Heart right ventricle (tissue), 16 donors: ENCODE data around the gene PTPRG. TPM values are rescaled to one million over a fixed set of nuclear protein-coding genes. Genes with fewer than 3 reads are reported as not detected.

Experiments
- ATAC-seq, 8 donors: fragments of 200-7000 bp; cut with Tn5 transposase; one replicate each; pipeline ENCODE4 v1.9.1; 2020; ENCODE audit warnings: mild to moderate bottlenecking in 8 of 8, moderate library complexity in 8 of 8, moderate number of reproducible peaks in 1 of 8
- DNase-seq, 2 donors: peaks; one replicate each; pipeline ENCODE4 v3.0.0-alpha.2; 2020
- H3K27ac ChIP-seq, 10 donors: fragments of 200-600 bp; sonication (generic) in 2 of 10; one replicate each; pipeline versions ENCODE4 v1.5.0 to v1.8.0; 2020 to 2022; ENCODE audit warnings: mild to moderate bottlenecking in 3 of 10
- H3K27me3 ChIP-seq, 7 donors: fragments of 200-600 bp; one replicate each; pipeline ENCODE4 v1.8.0; 2021 to 2022; ENCODE audit warnings: mild to moderate bottlenecking in 2 of 7
- H3K36me3 ChIP-seq, 9 donors: fragments of 200-600 bp; sonication (generic) in 1 of 9; one replicate each; pipeline versions ENCODE4 v1.5.0 to v1.8.0; 2020 to 2022; ENCODE audit warnings: mild to moderate bottlenecking in 2 of 9
- H3K4me1 ChIP-seq, 9 donors: fragments of 200-600 bp; sonication (generic) in 1 of 9; one replicate each; pipeline versions ENCODE4 v1.5.0 to v1.8.0; 2020 to 2022; ENCODE audit warnings: mild to moderate bottlenecking in 4 of 9
- H3K4me3 ChIP-seq, 10 donors: fragments of 200-600 bp; sonication (generic) in 2 of 10; one replicate each; pipeline versions ENCODE4 v1.5.0 to v1.8.0; 2020 to 2022; ENCODE audit warnings: mild to moderate bottlenecking in 7 of 10, moderate library complexity in 2 of 10
- H3K9me3 ChIP-seq, 11 donors: fragments of 200-600 bp in 10 of 11; sonication (generic) in 2 of 11; one replicate each; pipeline versions ENCODE4 v1.5.0 to v1.8.0; 2013 to 2022; ENCODE audit warnings: mild to moderate bottlenecking in 2 of 11, control low read depth in 1 of 11, moderate library complexity in 1 of 11
- CTCF ChIP-seq, 9 donors: fragments of 200-600 bp; sonication (generic) in 2 of 9; IDR thresholded peaks; one replicate each; pipeline versions ENCODE4 v1.5.0 to v1.8.0; 2021 to 2022; ENCODE audit warnings: antibody characterized with exemption in 9 of 9, mild to moderate bottlenecking in 5 of 9, moderate library complexity in 1 of 9
- WGBS, 2 donors: extraction: QIAGEN DNeasy Blood & Tissue Kit; methylation state at CpG; one replicate each; pipeline ENCODE4 v1.1.7; 2013; ENCODE audit warnings: inconsistent platforms in 1 of 2; 5-methylcytosine and 5-hydroxymethylcytosine counted together
- intact Hi-C, 10 donors: fragments of 100-400 bp; cut with DNase I; formaldehyde crosslinking; loops; one replicate each; pipeline versions ENCODE4 v1.11.1 to v1.14.2; 2022
- polyA plus RNA-seq, 2 donors: library from polyadenylated mRNA; stranded (reverse); fragments of 200-250 nt; gene quantifications; one replicate each; pipeline ENCODE4 v1.2.3, GENCODE V29; 2013
- total RNA-seq, 10 donors: library from RNA; stranded (reverse); fragmentation: NEBNext Ultra II Directional in 3 of 10; extraction: Animal tissue kit (Norgen Biotek cat#: 25700) in 3 of 10; gene quantifications; one replicate each; pipeline versions ENCODE4 v1.2.1 to v1.2.4, GENCODE V29; 2021 to 2023
- donor health status: Arrhythmogenic right ventricular cardiomyopathy.
- donor health status: ischemic (EF 13 %, LVEDD 7.1; RV severe dilation, severe dysfunction).
- donor health status: healthy with polysubstance abuse.
- donor health status: DM: no; HTN: yes; CAD: no.
- donor health status: DM: no; HTN: no; CAD: no.
- donor health status: ischemic (EF 25% LVEDD 6.9; RV normal size, moderate dysfunction).
- donor health status: ischemic (EF 25% LVEDD 5.7; RV mildly dilated, moderate dysfunction).
- donor health status: healthy.
- donor health status: DM: yes; HTN: yes; CAD: no.
- donor health status: Ischemic cardiomyopathy.
- donor health status: ischemic (EF 35%, LVEDD 5.7; RV mildly dilated, moderate dysfunction).
- donor health status: nonischemic (EF 11% LVEDD 7.7; RV severe dilation, severe dysfunction).
- donor health status: DM: yes; HTN: yes; CAD: no.
- donor health status: PGD.
- donor health status: ischemic (EF 29% LVEDD 5.4; RV normal size, mild dysfunction).
- donor health status: nonischemic (EF 23%, LVEDD 6.1; RV moderate dilation, normal function).

The PTPRG gene
- total and polyA plus RNA-seq, 12 donors: 10.1 to 38.3 (median 32.6) TPM

DNA sequence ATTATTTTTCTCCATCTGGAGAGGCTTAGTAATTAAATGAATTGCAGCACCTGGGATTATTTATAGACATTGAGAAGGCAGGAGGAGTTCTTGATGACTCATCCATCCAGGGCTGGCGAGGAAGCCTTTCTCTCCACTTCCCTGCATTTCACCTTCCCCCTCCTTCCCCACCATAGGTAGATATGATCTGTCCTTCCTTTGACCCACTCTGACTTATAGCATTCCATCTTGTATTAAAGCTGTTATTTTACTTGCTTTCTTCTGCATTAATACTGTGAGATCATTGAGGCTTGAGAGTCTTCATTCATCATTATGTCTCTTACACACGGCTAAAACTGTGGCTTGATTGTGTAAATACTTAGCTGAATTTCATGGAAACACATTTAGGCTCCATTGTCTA is 523.2 kb downstream of the PTPRG start:
- H3K27ac ChIP-seq: no peak overlapping the region
- intact Hi-C loops: no loop called here
- ATAC-seq (peak in 1 of 8 donors; percentile 21), DNase-seq (no peak)
- no peaks in the 10 kb centered on the region for H3K9me3 ChIP-seq
- no peaks in the 10 kb centered on the region for H3K27me3 ChIP-seq
- H3K4me3 ChIP-seq: no peak overlapping the region
- H3K4me1 ChIP-seq: peaks cover 0 to 17% (median 4%) of the 10 kb centered on the region in 9 donors
- H3K36me3 ChIP-seq: no peaks in the 10 kb centered on the region
- no peak for TF ChIP-seq CTCF (IDR thresholded peaks at IDR 0.05)
- 74 to 81% methylated on average over 2 of the region's 2 CpGs for WGBS, 2 donors

- ATAC-seq: no peak
- no peak overlapping the region for H3K4me3 ChIP-seq
- no peak overlapping the region for H3K27ac ChIP-seq
- H3K27me3 ChIP-seq: no peaks in the 10 kb centered on the region
- no peak for DNase-seq
- no peak for TF ChIP-seq CTCF (IDR thresholded peaks at IDR 0.05)
- peaks cover 0 to 37% (median 16%) of the 10 kb centered on the region in 9 donors for H3K4me1 ChIP-seq
- intact Hi-C loops: no loop called here
- no peaks in the 10 kb centered on the region for H3K9me3 ChIP-seq
- WGBS, 2 donors: 84% methylated on average over 4 of the region's 4 CpGs
- H3K36me3 ChIP-seq: no peaks in the 10 kb centered on the region
Measured at GRCh38 chr3:62088472-62089104, 527.2 kb downstream of the PTPRG start.

DNA sequence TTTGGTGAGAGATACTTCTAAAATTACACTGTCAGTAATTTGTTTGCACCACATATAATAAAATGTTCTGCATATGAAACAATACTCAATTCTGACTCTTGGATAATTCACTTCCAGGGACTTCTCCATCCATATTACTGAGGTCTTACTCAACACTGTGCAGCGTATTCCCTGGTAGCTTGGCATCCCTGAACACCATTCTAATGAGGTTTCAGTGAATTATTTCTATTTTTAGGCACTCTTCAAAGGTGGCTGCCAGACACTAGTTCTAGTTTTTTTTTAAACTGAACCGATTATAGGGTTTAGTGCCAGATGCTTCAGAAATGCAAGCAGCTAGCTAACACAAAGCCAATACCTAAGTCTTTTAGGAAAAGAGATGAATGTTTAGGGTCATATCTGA is 528.7 kb downstream of the PTPRG start:
- no peaks in the 10 kb centered on the region for H3K9me3 ChIP-seq
- H3K27me3 ChIP-seq: no peaks in the 10 kb centered on the region
- H3K4me1 ChIP-seq: peaks cover 0 to 34% (median 18%) of the 10 kb centered on the region in 9 donors
- H3K4me3 ChIP-seq: peak overlapping the region in 2 of 10 donors; percentile 4 to 12
- intact Hi-C loops: no loop called here
- WGBS, 2 donors: 43 to 55% methylated on average over 2 of the region's 2 CpGs
- peak in 6 of 8 donors; percentile 49 to 81 (median 66) for ATAC-seq
- no peak for TF ChIP-seq CTCF (IDR thresholded peaks at IDR 0.05)
- H3K27ac ChIP-seq: peak overlapping the region in 9 of 10 donors; percentile 33 to 77 (median 63)
- no peak for DNase-seq
- H3K36me3 ChIP-seq: no peaks in the 10 kb centered on the region

GRCh38 chr3:62090519-62090918 is 529.1 kb downstream of the PTPRG start:
- H3K4me1 ChIP-seq: peaks cover 0 to 37% (median 21%) of the 10 kb centered on the region in 9 donors
- no peak for DNase-seq
- peak overlapping the region in 2 of 10 donors; percentile 4 to 12 for H3K4me3 ChIP-seq
- peak in 3 of 8 donors; percentile 32 to 64 (median 56) for ATAC-seq
- H3K36me3 ChIP-seq: no peaks in the 10 kb centered on the region
- no peaks in the 10 kb centered on the region for H3K9me3 ChIP-seq
- 49 to 77% methylated on average over 5 of the region's 5 CpGs for WGBS, 2 donors
- H3K27ac ChIP-seq: peak overlapping the region in 9 of 10 donors; percentile 33 to 77 (median 63)
- TF ChIP-seq CTCF (IDR thresholded peaks at IDR 0.05): no peak
- H3K27me3 ChIP-seq: no peaks in the 10 kb centered on the region
- intact Hi-C loops: no loop called here
